Measurements from ENCODE around the gene VPS29.
"Not testable (repeated sequence)": the region's sequence is repeated elsewhere in the genome, so short reads cannot be mapped to it uniquely, and the experiment has no call there.

Gene VPS29

GRCh38 chr12:110520876-110521712 is 19.2 kb upstream of the VPS29 start:
- DNase-seq, result not testable (repeated sequence)

GRCh38 chr12:110518014-110518413 is 16.1 kb upstream of the VPS29 start:
- not testable (repeated sequence) for DNase-seq

- DNase-seq, result no peak
These were observed 15.1 kb upstream of the VPS29 start for GRCh38 chr12:110516995-110517394.

- DNase-seq, result no peak
These were observed 12.5 kb upstream of the VPS29 start for GRCh38 chr12:110514363-110514762.

- DNase-seq, result no peak
These were observed 11.9 kb upstream of the VPS29 start for GRCh38 chr12:110513842-110514241.

GRCh38 chr12:110508071-110508586 is 6.2 kb upstream of the VPS29 start:
- no peak for DNase-seq

- DNase-seq, result no peak
These were observed 3.4 kb upstream of the VPS29 start for GRCh38 chr12:110505332-110505731.

GRCh38 chr12:110503432-110503831 is 1.5 kb upstream of the VPS29 start:
- DNase-seq, result no peak

- DNase-seq, result no peak
These were observed 536 bp downstream of the VPS29 start for GRCh38 chr12:110501399-110501751.

- no peak for DNase-seq
These were observed 2.8 kb downstream of the VPS29 start for GRCh38 chr12:110498984-110499706.

- DNase-seq, result no peak
These were observed 26.5 kb downstream of the VPS29 start for GRCh38 chr12:110475426-110475825.

GRCh38 chr12:110468214-110469048 is 33.5 kb downstream of the VPS29 start, which contains the start of the genes FAM216A and GPN3:
FAM216A (plus strand) TSS chr12:110468845; CDS start chr12:110468876, 31 bp downstream.
GPN3 (minus strand) TSS chr12:110468257; CDS start chr12:110468203, 54 bp downstream.
- DNase-seq, result peak; percentile 99

- no peak for DNase-seq
These were observed 34.1 kb downstream of the VPS29 start for GRCh38 chr12:110467847-110468213.

GRCh38 chr12:110466791-110467190 is 35.1 kb downstream of the VPS29 start:
- DNase-seq, result no peak

- not testable (repeated sequence) for DNase-seq
These were observed 36.1 kb downstream of the VPS29 start for GRCh38 chr12:110465765-110466164.

- no peak for DNase-seq
These were observed 36.9 kb downstream of the VPS29 start for GRCh38 chr12:110465024-110465423.

- DNase-seq, result not testable (repeated sequence)
These were observed 40.7 kb downstream of the VPS29 start for GRCh38 chr12:110461189-110461588.

GRCh38 chr12:110458756-110459155 is 43.2 kb downstream of the VPS29 start:
- no peak for DNase-seq

- no peak for DNase-seq
These were observed 48.2 kb downstream of the VPS29 start for GRCh38 chr12:110453569-110454296.

GRCh38 chr12:110451263-110451662 is 50.6 kb downstream of the VPS29 start:
- DNase-seq, result no peak

- DNase-seq, result peak; percentile 76
These were observed 52.0 kb downstream of the VPS29 start, which contains the start of gene ARPC3 for GRCh38 chr12:110449799-110450497. ARPC3 (minus strand) TSS chr12:110450337; CDS start chr12:110450260, 77 bp downstream.

Measured in NCI-H1417 treated with DMSO at 0.1 percent for 48 hours (cell line).